H9 (cell line): ENCODE results near the gene CST4. TPM values are rescaled to one million over a fixed set of nuclear protein-coding genes. Genes with fewer than 3 reads are reported as not detected.

ENCODE experiments used
- DNase-seq: peaks from one replicate; pipeline ENCODE4 v3.0.0-alpha.2; 2017
- H2AFZ ChIP-seq: one replicate; pipeline ENCODE4 v1.6.1; 2013; ENCODE audit warnings: mild to moderate bottlenecking, low read length, control low read depth, moderate library complexity
- H2AK5ac ChIP-seq: 2 replicates; pipeline ENCODE4 v1.6.1; 2013; ENCODE audit warnings: low read length, control low read depth, mixed read lengths; ENCODE audit not compliant: insufficient read length
- H2BK120ac ChIP-seq: one replicate; pipeline ENCODE4 v1.6.1; 2013; ENCODE audit warnings: low read depth, mild to moderate bottlenecking, low read length, control low read depth, inconsistent platforms; ENCODE audit not compliant: poor library complexity, severe bottlenecking
- H2BK12ac ChIP-seq: 2 replicates; pipeline ENCODE4 v1.6.1; 2013; ENCODE audit warnings: low read length, control low read depth, mixed read lengths, low read depth; ENCODE audit not compliant: insufficient read length
- H2BK15ac ChIP-seq: 2 replicates; pipeline ENCODE4 v1.6.1; 2013; ENCODE audit warnings: low read depth, low read length, control low read depth
- H2BK20ac ChIP-seq: one replicate; pipeline ENCODE4 v1.6.1; 2013; ENCODE audit warnings: low read depth, mild to moderate bottlenecking, low read length, control low read depth, inconsistent platforms; ENCODE audit not compliant: poor library complexity, severe bottlenecking
- H2BK5ac ChIP-seq: 2 replicates; pipeline ENCODE4 v1.6.1; 2013; ENCODE audit warnings: low read length, control low read depth, mixed read lengths; ENCODE audit not compliant: insufficient read length
- H3K14ac ChIP-seq: 2 replicates; pipeline ENCODE4 v1.6.1; 2013; ENCODE audit warnings: low read length, control low read depth; ENCODE audit not compliant: insufficient read depth
- H3K18ac ChIP-seq: 2 replicates; pipeline ENCODE4 v1.6.1; 2013; ENCODE audit warnings: low read depth, mild to moderate bottlenecking, mixed read lengths, low read length, control low read depth; ENCODE audit not compliant: insufficient read length
- H3K23ac ChIP-seq: 2 replicates; pipeline ENCODE4 v1.6.1; 2013; ENCODE audit warnings: low read length, control low read depth, mixed read lengths, low read depth; ENCODE audit not compliant: insufficient read length
- H3K23me2 ChIP-seq: 2 replicates; pipeline ENCODE4 v1.6.1; 2013; ENCODE audit warnings: low read depth, mild to moderate bottlenecking, mixed read lengths, low read length, control low read depth; ENCODE audit not compliant: insufficient read length, poor library complexity, severe bottlenecking
- H3K27ac ChIP-seq: 2 replicates; pipeline ENCODE4 v1.5.1; 2013; ENCODE audit warnings: low read length, control low read depth, mixed read lengths, low read depth; ENCODE audit not compliant: insufficient read length
- H3K27me3 ChIP-seq: 2 replicates; pipeline ENCODE4 v1.6.1; 2013; ENCODE audit warnings: low read length, control low read depth, inconsistent platforms; ENCODE audit not compliant: insufficient read depth
- H3K4ac ChIP-seq: 2 replicates; pipeline ENCODE4 v1.6.1; 2013; ENCODE audit warnings: low read depth, mild to moderate bottlenecking, control low read depth, inconsistent platforms, low read length, moderate library complexity
- H3K4me1 ChIP-seq: 2 replicates; pipeline ENCODE4 v1.6.1; 2013; ENCODE audit warnings: low read length, control low read depth, inconsistent platforms; ENCODE audit not compliant: insufficient read depth
- H3K4me2 ChIP-seq: 2 replicates; pipeline ENCODE4 v1.6.1; 2013; ENCODE audit warnings: low read length, control low read depth, mixed read lengths; ENCODE audit not compliant: insufficient read length, insufficient read depth
- H3K56ac ChIP-seq: 2 replicates; pipeline ENCODE4 v1.6.1; 2013; ENCODE audit warnings: low read depth, mild to moderate bottlenecking, mixed read lengths, low read length, control low read depth; ENCODE audit not compliant: insufficient read length
- H3K79me1 ChIP-seq: 2 replicates; pipeline ENCODE4 v1.6.1; 2013; ENCODE audit warnings: low read depth, mild to moderate bottlenecking, moderate library complexity, low read length, control low read depth, inconsistent platforms; ENCODE audit not compliant: insufficient read depth, poor library complexity, severe bottlenecking
- H3K79me2 ChIP-seq: 2 replicates; pipeline ENCODE4 v1.6.1; 2013; ENCODE audit warnings: low read length, control low read depth, inconsistent platforms; ENCODE audit not compliant: insufficient read depth
- H3K9ac ChIP-seq: 2 replicates; pipeline ENCODE4 v1.6.1; 2013; ENCODE audit warnings: low read length, control low read depth, mixed read lengths; ENCODE audit not compliant: insufficient read length; ENCODE audit errors: extremely low read depth
- H3K9me3 ChIP-seq: one replicate; pipeline ENCODE4 v1.6.1; 2013; ENCODE audit warnings: low read depth, low read length, inconsistent platforms; ENCODE audit not compliant: control insufficient read depth
- H3T11ph ChIP-seq: one replicate; pipeline ENCODE4 v1.6.1; 2013; ENCODE audit warnings: mild to moderate bottlenecking, low read length, control low read depth, inconsistent platforms
- H4K20me1 ChIP-seq: one replicate; pipeline ENCODE4 v1.6.1; 2013; ENCODE audit not compliant: control insufficient read depth, insufficient read length, insufficient read depth
- H4K5ac ChIP-seq: 2 replicates; pipeline ENCODE4 v1.6.1; 2013; ENCODE audit warnings: low read depth, mild to moderate bottlenecking, mixed read lengths, low read length, control low read depth; ENCODE audit not compliant: insufficient read length
- H4K8ac ChIP-seq: replicated peaks from 2 replicates; pipeline ENCODE4 v1.6.1; 2013; ENCODE audit warnings: low read length, control low read depth, mixed read lengths, low read depth; ENCODE audit not compliant: insufficient read length
- H4K91ac ChIP-seq: 2 replicates; pipeline ENCODE4 v1.6.1; 2013; ENCODE audit warnings: low read depth, mild to moderate bottlenecking, moderate library complexity, mixed read lengths, low read length, control low read depth; ENCODE audit not compliant: insufficient read length
- H3K27ac Mint-ChIP-seq, 3 experiments: 2 replicates in 2 of 3; 3 replicates in 1 of 3; pipeline ENCODE4 v1.8.0; 2020 to 2021; ENCODE audit warnings: mixed read lengths in 3 of 3, mild to moderate bottlenecking in 1 of 3, moderate library complexity in 1 of 3
- H3K27me3 Mint-ChIP-seq: 2 replicates; pipeline ENCODE4 v1.8.0; 2021; ENCODE audit warnings: low read depth, mild to moderate bottlenecking, moderate library complexity, mixed read lengths
- H3K36me3 Mint-ChIP-seq, 3 experiments: 2 replicates in 2 of 3; 3 replicates in 1 of 3; pipeline ENCODE4 v1.8.0; 2020 to 2021; ENCODE audit warnings: low read depth in 3 of 3, mixed read lengths in 3 of 3; ENCODE audit not compliant: insufficient read depth in 1 of 3
- H3K4me1 Mint-ChIP-seq, 2 experiments: 2 replicates each; pipeline ENCODE4 v1.8.0; 2020; ENCODE audit warnings: mixed read lengths in 2 of 2
- H3K4me3 Mint-ChIP-seq, 2 experiments: 2 replicates in 1 of 2; 3 replicates in 1 of 2; pipeline ENCODE4 v1.8.0; 2020 to 2021; ENCODE audit warnings: mild to moderate bottlenecking in 2 of 2, mixed read lengths in 2 of 2, moderate library complexity in 1 of 2
- H3K9me3 Mint-ChIP-seq, 2 experiments: 2 replicates in 1 of 2; 3 replicates in 1 of 2; pipeline ENCODE4 v1.8.0; 2020; ENCODE audit warnings: mild to moderate bottlenecking in 2 of 2, mixed read lengths in 2 of 2, moderate library complexity in 1 of 2
- CTCF ChIP-seq: fragments of 200-600 bp; sonication (generic); conservative IDR thresholded peaks from 3 replicates; pipeline ENCODE4 v1.8.0; 2021; ENCODE audit warnings: antibody characterized with exemption, mild to moderate bottlenecking
- WGBS: extraction: QIAGEN DNeasy Blood & Tissue Kit; methylation state at CpG from one replicate; pipeline ENCODE4 v1.1.7; 2013; ENCODE audit warnings: missing lambda C conversion rate, low lambda C conversion rate, mixed read lengths; ENCODE audit not compliant: insufficient read length; ENCODE audit errors: extremely low coverage; 5-methylcytosine and 5-hydroxymethylcytosine counted together
- total RNA-seq: library from RNA; stranded (reverse); gene quantifications from 2 replicates; pipeline ENCODE4 v1.2.1, GENCODE V29; 2021

Gene CST4
- total RNA-seq, 1 experiment from 2014 or later: not detected

- Histone ChIP-seq H2BK120ac (no peak overlapping the region), H4K5ac (no peak overlapping the region)
These were observed 21.9 kb upstream of the CST4 start for GRCh38 chr20:23710771-23711170.

More at GRCh38 chr20:23710771-23711170, 21.9 kb upstream of the CST4 start:
- TF ChIP-seq CTCF: no peak
- no peak overlapping the region for H3K56ac ChIP-seq
- no peak overlapping the region for H4K8ac ChIP-seq
- H3K9me3 Mint-ChIP-seq: no peaks in the 10 kb centered on the region
- H2BK20ac ChIP-seq: no peak overlapping the region
- H4K91ac ChIP-seq: no peak overlapping the region
- H2BK15ac ChIP-seq: no peak overlapping the region
- H3K79me2 ChIP-seq: no peaks in the 10 kb centered on the region
- no peaks in the 10 kb centered on the region for H3K36me3 Mint-ChIP-seq
- no peaks in the 10 kb centered on the region for H3K9me3 ChIP-seq
- H2BK5ac ChIP-seq: no peak overlapping the region
- no peaks in the 10 kb centered on the region for H3K4me1 Mint-ChIP-seq
- no peaks in the 10 kb centered on the region for H3K27me3 ChIP-seq
- no peak overlapping the region for H3K27ac Mint-ChIP-seq
- no peak overlapping the region for H3K18ac ChIP-seq
- no peaks in the 10 kb centered on the region for H3K4me1 ChIP-seq
- H3K79me1 ChIP-seq: no peaks in the 10 kb centered on the region
- no CpG with 5 or more reads among the region's 4 CpGs for WGBS
- H4K20me1 ChIP-seq: no peaks in the 10 kb centered on the region
- no peak overlapping the region for H3K14ac ChIP-seq
- no peak overlapping the region for H2BK12ac ChIP-seq
- H3K4me3 Mint-ChIP-seq: no peak overlapping the region
- H2AK5ac ChIP-seq: no peak overlapping the region
- H3K27ac ChIP-seq: no peak overlapping the region
- DNase-seq: no peak
- no peak overlapping the region for H3K9ac ChIP-seq
- H3K27me3 Mint-ChIP-seq: peaks cover 11% of the 10 kb centered on the region
- H3K4me2 ChIP-seq: no peak overlapping the region
- no peaks in the 10 kb centered on the region for H3K23me2 ChIP-seq
- H3K4ac ChIP-seq: no peak overlapping the region
- no peak overlapping the region for H3K23ac ChIP-seq
- H3T11ph ChIP-seq: no peak overlapping the region
- no peak overlapping the region for H2AFZ ChIP-seq
